ENCODE results near the gene CHRNA9.

DNA sequence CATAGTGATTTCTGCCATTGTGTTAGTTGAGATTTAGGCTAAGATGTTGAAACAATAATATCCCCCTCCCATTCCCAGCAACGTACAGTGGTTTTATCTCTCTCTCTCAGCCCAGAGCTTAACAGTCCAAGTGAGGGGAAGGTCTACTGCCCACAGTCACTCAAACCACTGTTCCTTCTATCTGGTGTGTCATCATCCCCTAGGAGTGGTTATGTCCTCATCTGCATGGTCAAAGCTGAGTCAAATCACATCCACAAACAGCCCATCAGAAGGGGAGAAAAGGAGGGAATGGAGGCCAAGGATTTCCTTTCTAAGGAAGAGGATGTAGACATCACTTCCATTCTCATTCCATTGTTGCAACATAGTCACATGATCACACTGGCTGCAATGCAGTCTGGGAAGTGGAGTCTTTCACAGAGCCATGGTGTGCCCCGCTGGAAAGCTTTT, 42.8 kb upstream of the CHRNA9 start:
- TF ChIP-seq, protein P1, sequence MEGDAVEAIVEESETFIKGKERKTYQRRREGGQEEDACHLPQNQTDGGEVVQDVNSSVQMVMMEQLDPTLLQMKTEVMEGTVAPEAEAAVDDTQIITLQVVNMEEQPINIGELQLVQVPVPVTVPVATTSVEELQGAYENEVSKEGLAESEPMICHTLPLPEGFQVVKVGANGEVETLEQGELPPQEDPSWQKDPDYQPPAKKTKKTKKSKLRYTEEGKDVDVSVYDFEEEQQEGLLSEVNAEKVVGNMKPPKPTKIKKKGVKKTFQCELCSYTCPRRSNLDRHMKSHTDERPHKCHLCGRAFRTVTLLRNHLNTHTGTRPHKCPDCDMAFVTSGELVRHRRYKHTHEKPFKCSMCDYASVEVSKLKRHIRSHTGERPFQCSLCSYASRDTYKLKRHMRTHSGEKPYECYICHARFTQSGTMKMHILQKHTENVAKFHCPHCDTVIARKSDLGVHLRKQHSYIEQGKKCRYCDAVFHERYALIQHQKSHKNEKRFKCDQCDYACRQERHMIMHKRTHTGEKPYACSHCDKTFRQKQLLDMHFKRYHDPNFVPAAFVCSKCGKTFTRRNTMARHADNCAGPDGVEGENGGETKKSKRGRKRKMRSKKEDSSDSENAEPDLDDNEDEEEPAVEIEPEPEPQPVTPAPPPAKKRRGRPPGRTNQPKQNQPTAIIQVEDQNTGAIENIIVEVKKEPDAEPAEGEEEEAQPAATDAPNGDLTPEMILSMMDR (IDR thresholded peaks at IDR 0.05) = no peak
- no peak for TF ChIP-seq POLR2A (IDR thresholded peaks at IDR 0.05)

Measured in thyroid gland (tissue), 4 donors.